Measurements from ENCODE around the gene CSH2. TPM values are rescaled to one million over a fixed set of nuclear protein-coding genes. Genes with fewer than 3 reads are reported as not detected.

Gene CSH2
- total and polyA plus RNA-seq, 2 experiments from 2014 or later = not detected

DNA sequence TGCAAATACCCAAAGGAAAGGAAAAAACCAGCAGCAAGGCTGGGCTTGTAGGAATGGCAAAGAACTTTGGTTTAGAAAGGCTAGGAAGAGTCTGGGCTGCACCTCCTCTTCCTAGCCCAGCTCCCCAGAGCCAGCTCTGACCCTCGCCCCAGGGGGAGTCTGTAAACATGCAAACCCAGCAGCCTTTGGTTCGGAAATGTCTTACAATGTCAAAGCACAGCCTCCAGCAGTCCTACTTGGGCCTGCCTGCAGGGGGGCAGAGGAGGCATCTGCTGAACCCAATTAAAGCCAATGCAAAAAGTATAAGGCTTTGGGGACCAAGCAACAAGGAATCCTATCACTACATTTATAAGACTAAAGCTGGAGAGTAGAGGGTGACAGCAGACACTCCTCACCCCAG, 41.0 kb downstream of the CSH2 start:
- Histone ChIP-seq H3K4me1 (ENCODE audit: low read depth) (peaks cover 5% of the 10 kb centered on the region), H3K36me3 (peaks cover 38% of the 10 kb centered on the region), H3K27me3 (no peaks in the 10 kb centered on the region), H3K4me3 (no peak overlapping the region), H3K9me3 (ENCODE audit: low read depth) (no peaks in the 10 kb centered on the region), H3K27ac (no peak overlapping the region)
- DNase-seq (ENCODE audit: low read depth in 1 of 2, low spot score in 1 of 2) = no peak
- TF ChIP-seq, protein P1, sequence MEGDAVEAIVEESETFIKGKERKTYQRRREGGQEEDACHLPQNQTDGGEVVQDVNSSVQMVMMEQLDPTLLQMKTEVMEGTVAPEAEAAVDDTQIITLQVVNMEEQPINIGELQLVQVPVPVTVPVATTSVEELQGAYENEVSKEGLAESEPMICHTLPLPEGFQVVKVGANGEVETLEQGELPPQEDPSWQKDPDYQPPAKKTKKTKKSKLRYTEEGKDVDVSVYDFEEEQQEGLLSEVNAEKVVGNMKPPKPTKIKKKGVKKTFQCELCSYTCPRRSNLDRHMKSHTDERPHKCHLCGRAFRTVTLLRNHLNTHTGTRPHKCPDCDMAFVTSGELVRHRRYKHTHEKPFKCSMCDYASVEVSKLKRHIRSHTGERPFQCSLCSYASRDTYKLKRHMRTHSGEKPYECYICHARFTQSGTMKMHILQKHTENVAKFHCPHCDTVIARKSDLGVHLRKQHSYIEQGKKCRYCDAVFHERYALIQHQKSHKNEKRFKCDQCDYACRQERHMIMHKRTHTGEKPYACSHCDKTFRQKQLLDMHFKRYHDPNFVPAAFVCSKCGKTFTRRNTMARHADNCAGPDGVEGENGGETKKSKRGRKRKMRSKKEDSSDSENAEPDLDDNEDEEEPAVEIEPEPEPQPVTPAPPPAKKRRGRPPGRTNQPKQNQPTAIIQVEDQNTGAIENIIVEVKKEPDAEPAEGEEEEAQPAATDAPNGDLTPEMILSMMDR (IDR thresholded peaks at IDR 0.05; ENCODE audit: low read depth, low read length) = no peak

- Histone ChIP-seq H3K27ac (peak overlapping the region; percentile 14), H3K27me3 (no peaks in the 10 kb centered on the region), H3K4me1 (ENCODE audit: low read depth) (peaks cover 5% of the 10 kb centered on the region), H3K36me3 (peaks cover 38% of the 10 kb centered on the region), H3K9me3 (ENCODE audit: low read depth) (no peaks in the 10 kb centered on the region), H3K4me3 (no peak overlapping the region)
- DNase-seq (ENCODE audit: low read depth in 1 of 2, low spot score in 1 of 2) = no peak
- TF ChIP-seq, protein P1 (IDR thresholded peaks at IDR 0.05; ENCODE audit: low read depth, low read length) = no peak
These were observed 41.5 kb downstream of the CSH2 start for GRCh38 chr17:63832014-63832413.

GRCh38 chr17:63831505-63831904, 42.0 kb downstream of the CSH2 start:
- TF ChIP-seq, protein P1 (IDR thresholded peaks at IDR 0.05; ENCODE audit: low read depth, low read length) = no peak
- H3K27me3 ChIP-seq = no peaks in the 10 kb centered on the region
- H3K4me3 ChIP-seq = no peak overlapping the region
- H3K27ac ChIP-seq = peak overlapping the region; percentile 14
- peaks cover 38% of the 10 kb centered on the region for H3K36me3 ChIP-seq
- peaks cover 5% of the 10 kb centered on the region for H3K4me1 ChIP-seq (ENCODE audit: low read depth)
- DNase-seq (ENCODE audit: low read depth in 1 of 2, low spot score in 1 of 2) = no peak
- no peaks in the 10 kb centered on the region for H3K9me3 ChIP-seq (ENCODE audit: low read depth)

DNA sequence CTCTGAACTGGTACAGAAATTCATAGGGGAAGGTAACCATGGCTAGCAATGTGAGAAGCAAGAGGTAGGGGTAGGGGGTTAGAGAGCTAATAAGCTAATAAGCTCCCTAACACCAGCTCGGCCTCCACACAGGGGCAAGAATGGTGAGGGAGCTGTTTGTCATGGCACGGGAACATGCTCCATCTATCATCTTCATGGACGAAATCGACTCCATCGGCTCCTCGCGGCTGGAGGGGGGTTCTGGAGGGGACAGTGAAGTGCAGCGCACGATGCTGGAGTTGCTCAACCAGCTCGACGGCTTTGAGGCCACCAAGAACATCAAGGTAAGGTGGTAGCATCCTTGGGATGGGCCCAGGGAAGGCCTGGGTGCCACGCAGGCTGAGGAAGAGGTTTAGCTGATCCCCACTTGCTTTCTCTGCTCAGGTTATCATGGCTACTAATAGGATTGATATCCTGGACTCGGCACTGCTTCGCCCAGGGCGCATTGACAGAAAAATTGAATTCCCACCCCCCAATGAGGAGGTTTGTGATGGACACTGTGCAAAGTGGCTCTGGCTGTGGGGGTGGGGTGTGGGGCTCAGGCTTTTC, 42.5 kb downstream of the CSH2 start:
- Histone ChIP-seq H3K36me3 (peaks cover 35% of the 10 kb centered on the region), H3K27ac (no peak overlapping the region)
- DNase-seq (ENCODE audit: low read depth in 1 of 2, low spot score in 1 of 2) = no peak

DNA sequence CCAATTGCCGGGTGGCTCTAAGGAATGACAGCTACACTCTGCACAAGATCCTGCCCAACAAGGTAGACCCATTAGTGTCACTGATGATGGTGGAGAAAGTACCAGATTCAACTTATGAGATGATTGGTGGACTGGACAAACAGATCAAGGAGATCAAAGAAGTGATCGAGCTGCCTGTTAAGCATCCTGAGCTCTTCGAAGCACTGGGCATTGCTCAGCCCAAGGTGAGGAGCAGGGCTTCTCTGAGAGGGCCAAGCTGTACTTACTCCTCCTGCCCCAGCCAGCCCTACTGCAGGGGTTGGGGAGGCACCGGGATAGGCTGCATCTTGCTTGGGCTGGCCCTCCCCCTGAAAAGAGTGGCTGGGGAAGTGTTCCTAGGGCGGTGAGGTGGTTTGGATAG, 43.2 kb downstream of the CSH2 start:
- no peak overlapping the region for H3K27ac ChIP-seq
- H3K4me3 ChIP-seq = no peak overlapping the region
- peaks cover 35% of the 10 kb centered on the region for H3K36me3 ChIP-seq
- TF ChIP-seq, protein P1 (IDR thresholded peaks at IDR 0.05; ENCODE audit: low read depth, low read length) = no peak
- no peaks in the 10 kb centered on the region for H3K27me3 ChIP-seq
- H3K4me1 ChIP-seq (ENCODE audit: low read depth) = peaks cover 8% of the 10 kb centered on the region
- H3K9me3 ChIP-seq (ENCODE audit: low read depth) = no peaks in the 10 kb centered on the region
- no peak for DNase-seq (ENCODE audit: low read depth in 1 of 2, low spot score in 1 of 2)

More for the DNA sequence above, 42.5 kb downstream of the CSH2 start:
- no peaks in the 10 kb centered on the region for H3K9me3 ChIP-seq (ENCODE audit: low read depth)
- H3K27me3 ChIP-seq = no peaks in the 10 kb centered on the region
- peaks cover 5% of the 10 kb centered on the region for H3K4me1 ChIP-seq (ENCODE audit: low read depth)
- TF ChIP-seq, protein P1 (IDR thresholded peaks at IDR 0.05; ENCODE audit: low read depth, low read length) = no peak
- H3K4me3 ChIP-seq = no peak overlapping the region
